ENCODE results near the gene GPAM. TPM values are rescaled to one million over a fixed set of nuclear protein-coding genes. Genes with fewer than 3 reads are reported as not detected.

The GPAM gene
- polyA plus RNA-seq, 1 of the 3 experiments (the other 2 are of a cell fraction) = 2.1 TPM

- H3K4me1 ChIP-seq (ENCODE audit: control insufficient read depth in 1 of 2, insufficient read depth in 2 of 2, low read depth in 1 of 2, low read length in 1 of 2) = peaks cover 0 to 8% of the 10 kb centered on the region in 2 experiments; a peak in 1 of 4 replicates
- no peaks in the 10 kb centered on the region for H3K27me3 ChIP-seq (ENCODE audit: insufficient read depth)
- DNase-seq = no peak
- no peaks in the 10 kb centered on the region for H3K9me3 ChIP-seq
- no peak overlapping the region for H3K4me2 ChIP-seq
- WGBS (ENCODE audit: low lambda C conversion rate) = 78% methylated on average over 4 of the region's 4 CpGs
- TF ChIP-seq CHD2 (IDR thresholded peaks at IDR 0.05; ENCODE audit: low read length, partially characterized antibody) = no peak
- TF ChIP-seq MXI1 (IDR thresholded peaks at IDR 0.05; ENCODE audit: low read depth, low read length) = no peak
- H3K79me2 ChIP-seq (ENCODE audit: insufficient read depth) = no peaks in the 10 kb centered on the region
- no peaks in the 10 kb centered on the region for H4K20me1 ChIP-seq (ENCODE audit: insufficient read depth)
- H2AFZ ChIP-seq (ENCODE audit: low read depth) = no peak overlapping the region
- no peaks in the 10 kb centered on the region for H3K36me3 ChIP-seq (replicated peaks in 1 of 2; ENCODE audit: control insufficient read depth in 1 of 2, insufficient read depth in 2 of 2, low read length in 1 of 2)
- no peak overlapping the region for H3K9ac ChIP-seq
- H3F3A ChIP-seq (replicated peaks; ENCODE audit: insufficient read depth) = no peaks in the 10 kb centered on the region
- no peaks in the 10 kb centered on the region for H3K9me2 ChIP-seq
- CTCF ChIA-PET = interaction anchor here (1.5 to 8.6 kb wide), 5 partner anchors 27 to 387 kb away, joined by 3 to 125 read pairs (median 6); no protein-coding TSS in a partner anchor
- POLR2A ChIA-PET = no interaction called here
- no peak overlapping the region; a peak in 1 of 4 replicates for H3K27ac ChIP-seq (ENCODE audit: low read depth in 2 of 2, low read length in 1 of 2)
- H3K4me3 ChIP-seq (ENCODE audit: low read depth in 2 of 2, low read length in 1 of 2) = no peak overlapping the region
Measured at GRCh38 chr10:112143420-112143819, 40.1 kb downstream of the GPAM start.

DNA sequence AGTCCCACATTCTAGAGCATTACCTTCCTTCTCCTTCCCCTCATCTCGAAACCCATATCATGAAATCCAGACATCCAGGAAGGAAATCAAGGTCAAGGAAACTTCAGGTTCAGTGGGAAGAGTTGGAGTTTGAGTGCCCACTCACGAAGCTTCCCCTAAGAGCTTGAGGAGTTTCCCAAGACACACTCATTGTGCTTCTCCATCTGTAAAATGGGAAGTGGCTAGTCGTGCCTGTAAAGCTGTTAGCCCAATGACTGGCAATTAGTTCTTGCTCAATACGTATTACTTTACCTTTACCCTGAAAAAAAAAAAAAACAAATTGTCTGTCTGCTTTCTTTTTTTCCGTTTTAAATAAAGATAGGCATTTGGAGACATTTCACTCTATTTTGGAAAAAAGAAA lies 42.3 kb downstream of the GPAM start:
- Histone ChIP-seq H3K27me3 (ENCODE audit: insufficient read depth) (no peaks in the 10 kb centered on the region), H3K4me3 (ENCODE audit: low read depth in 2 of 2, low read length in 1 of 2) (no peak overlapping the region), H3K9me2 (no peaks in the 10 kb centered on the region), H3K4me1 (ENCODE audit: control insufficient read depth in 1 of 2, insufficient read depth in 2 of 2, low read depth in 1 of 2, low read length in 1 of 2) (peaks cover 0 to 8% of the 10 kb centered on the region in 2 experiments; a peak in 1 of 4 replicates), H3K79me2 (ENCODE audit: insufficient read depth) (no peaks in the 10 kb centered on the region), H3K36me3 (replicated peaks in 1 of 2; ENCODE audit: control insufficient read depth in 1 of 2, insufficient read depth in 2 of 2, low read length in 1 of 2) (no peaks in the 10 kb centered on the region), H2AFZ (ENCODE audit: low read depth) (no peak overlapping the region), H3K9me3 (no peaks in the 10 kb centered on the region), H4K20me1 (ENCODE audit: insufficient read depth) (no peaks in the 10 kb centered on the region), H3K4me2 (no peak overlapping the region), H3K9ac (no peak overlapping the region), H3F3A (replicated peaks; ENCODE audit: insufficient read depth) (no peaks in the 10 kb centered on the region), H3K27ac (ENCODE audit: low read depth in 2 of 2, low read length in 1 of 2) (no peak overlapping the region)
- TF ChIP-seq IRF3 (IDR thresholded peaks at IDR 0.05; ENCODE audit: low read depth, low read length) = no peak
- TF ChIP-seq, protein P1, sequence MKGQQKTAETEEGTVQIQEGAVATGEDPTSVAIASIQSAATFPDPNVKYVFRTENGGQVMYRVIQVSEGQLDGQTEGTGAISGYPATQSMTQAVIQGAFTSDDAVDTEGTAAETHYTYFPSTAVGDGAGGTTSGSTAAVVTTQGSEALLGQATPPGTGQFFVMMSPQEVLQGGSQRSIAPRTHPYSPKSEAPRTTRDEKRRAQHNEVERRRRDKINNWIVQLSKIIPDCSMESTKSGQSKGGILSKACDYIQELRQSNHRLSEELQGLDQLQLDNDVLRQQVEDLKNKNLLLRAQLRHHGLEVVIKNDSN (IDR thresholded peaks at IDR 0.05; ENCODE audit: borderline replicate concordance, low read depth) = no peak
- no peak for TF ChIP-seq PBX3 (IDR thresholded peaks at IDR 0.05)
- TF ChIP-seq RAD21 (IDR thresholded peaks at IDR 0.05; ENCODE audit: low read length) = no peak
- no peak for TF ChIP-seq CHD2 (IDR thresholded peaks at IDR 0.05; ENCODE audit: low read length, partially characterized antibody)
- no peak for TF ChIP-seq GABPA (IDR thresholded peaks at IDR 0.05; ENCODE audit: low read depth)
- TF ChIP-seq MEF2A (IDR thresholded peaks at IDR 0.05; ENCODE audit: borderline replicate concordance, low read depth) = no peak
- no peak for TF ChIP-seq MXI1 (IDR thresholded peaks at IDR 0.05; ENCODE audit: low read depth, low read length)
- TF ChIP-seq EP300 (IDR thresholded peaks at IDR 0.05; ENCODE audit: borderline replicate concordance in 1 of 2, low read depth in 1 of 2, low read length in 1 of 2) = no peak
- no peak for TF ChIP-seq EZH2phosphoT487 (IDR thresholded peaks at IDR 0.05; ENCODE audit: borderline replicate concordance, low read depth)
- TF ChIP-seq, protein P2, sequence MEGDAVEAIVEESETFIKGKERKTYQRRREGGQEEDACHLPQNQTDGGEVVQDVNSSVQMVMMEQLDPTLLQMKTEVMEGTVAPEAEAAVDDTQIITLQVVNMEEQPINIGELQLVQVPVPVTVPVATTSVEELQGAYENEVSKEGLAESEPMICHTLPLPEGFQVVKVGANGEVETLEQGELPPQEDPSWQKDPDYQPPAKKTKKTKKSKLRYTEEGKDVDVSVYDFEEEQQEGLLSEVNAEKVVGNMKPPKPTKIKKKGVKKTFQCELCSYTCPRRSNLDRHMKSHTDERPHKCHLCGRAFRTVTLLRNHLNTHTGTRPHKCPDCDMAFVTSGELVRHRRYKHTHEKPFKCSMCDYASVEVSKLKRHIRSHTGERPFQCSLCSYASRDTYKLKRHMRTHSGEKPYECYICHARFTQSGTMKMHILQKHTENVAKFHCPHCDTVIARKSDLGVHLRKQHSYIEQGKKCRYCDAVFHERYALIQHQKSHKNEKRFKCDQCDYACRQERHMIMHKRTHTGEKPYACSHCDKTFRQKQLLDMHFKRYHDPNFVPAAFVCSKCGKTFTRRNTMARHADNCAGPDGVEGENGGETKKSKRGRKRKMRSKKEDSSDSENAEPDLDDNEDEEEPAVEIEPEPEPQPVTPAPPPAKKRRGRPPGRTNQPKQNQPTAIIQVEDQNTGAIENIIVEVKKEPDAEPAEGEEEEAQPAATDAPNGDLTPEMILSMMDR (IDR thresholded peaks at IDR 0.05) = no peak
- no peak for TF ChIP-seq SMC3 (IDR thresholded peaks at IDR 0.05; ENCODE audit: low read depth, low read length)
- TF ChIP-seq RCOR1 (IDR thresholded peaks at IDR 0.05; ENCODE audit: low read length) = no peak
- no peak for TF ChIP-seq GATA2 (CRISPR knock-in tag; IDR thresholded peaks at IDR 0.05)
- TF ChIP-seq TEAD4 (IDR thresholded peaks at IDR 0.05; ENCODE audit: borderline replicate concordance, insufficient read depth) = no peak
- TF ChIP-seq ZBTB33 (IDR thresholded peaks at IDR 0.05; ENCODE audit: borderline replicate concordance, low read depth) = no peak
- TF ChIP-seq SIN3A (IDR thresholded peaks at IDR 0.05; ENCODE audit: borderline replicate concordance, low read depth, low read length) = no peak
- 59% methylated on average over 5 of the region's 5 CpGs for WGBS (ENCODE audit: low lambda C conversion rate)
- DNase-seq = no peak
- ChIA-PET POLR2A (no interaction called here), CTCF (interaction anchor here (0.6 to 9.7 kb wide), 14 partner anchors 8 to 1221 kb away, joined by 3 to 238 read pairs (median 5); partner anchors contain the start of gene ADRA2A)

Data from SK-N-SH (cell line).